Peyer's patch (tissue), 4 donors: ENCODE measurements around the gene TC2N.
"Not testable (repeated sequence)": the region's sequence is repeated elsewhere in the genome, so short reads cannot be mapped to it uniquely, and the experiment has no call there.

Experiments used
- CTCF ChIP-seq, 6 experiments: fragments of 450-650 bp in 4 of 6; fragments of 200-600 bp in 2 of 6; sonication (generic) in 1 of 6; IDR thresholded peaks; one replicate each; pipeline ENCODE4 v1.5.1; 2017 to 2019; ENCODE audit warnings: antibody characterized with exemption in 6 of 6, mild to moderate bottlenecking in 3 of 6, moderate library complexity in 1 of 6
- POLR2A ChIP-seq, 2 donors: fragments of 450-650 bp; IDR thresholded peaks; one replicate each; pipeline ENCODE4 v1.5.1; 2017; ENCODE audit warnings: antibody characterized with exemption in 2 of 2, mild to moderate bottlenecking in 2 of 2, moderate library complexity in 2 of 2

- TF ChIP-seq CTCF, POLR2A (IDR thresholded peaks at IDR 0.05): not testable (repeated sequence)
These were observed 4.1 kb upstream of the TC2N start for GRCh38 chr14:91871401-91871800.
